WERI-Rb-1 (cell line): ENCODE data around the gene SEPTIN6.

ENCODE experiments used
- DNase-seq: peaks from one replicate; pipeline ENCODE4 v3.0.0-alpha.2; 2020
- H3K27ac ChIP-seq: fragments of 250-450 bp; sonication (Bioruptor Pico); 2 replicates; pipeline ENCODE4 v1.5.1; 2020; ENCODE audit warnings: mild to moderate bottlenecking, moderate library complexity
- H3K27me3 ChIP-seq: fragments of 250-450 bp; sonication (Bioruptor Pico); 2 replicates; pipeline ENCODE4 v1.5.1; 2021; ENCODE audit warnings: mild to moderate bottlenecking, low read depth, moderate library complexity; ENCODE audit not compliant: insufficient read depth, severe bottlenecking
- H3K36me3 ChIP-seq: fragments of 250-450 bp; sonication (Bioruptor Pico); 2 replicates; pipeline ENCODE4 v1.5.1; 2020; ENCODE audit warnings: mild to moderate bottlenecking, moderate library complexity
- H3K4me3 ChIP-seq: 2 replicates; pipeline ENCODE4 v1.5.1; 2011; ENCODE audit warnings: low read depth, mild to moderate bottlenecking, control low read depth, low read length
- H3K9me3 ChIP-seq: fragments of 250-450 bp; sonication (Bioruptor Pico); 2 replicates; pipeline ENCODE4 v1.5.1; 2021; ENCODE audit warnings: mild to moderate bottlenecking, moderate library complexity; ENCODE audit not compliant: severe bottlenecking
- CTCF ChIP-seq: IDR thresholded peaks from 2 replicates; pipeline ENCODE4 v1.5.1; 2011; ENCODE audit warnings: low read depth, mild to moderate bottlenecking, control low read depth, inconsistent platforms, low read length

SEPTIN6 gene

GRCh38 chrX:119729408-119730201, 36.6 kb upstream of the SEPTIN6 start:
- H3K4me3 ChIP-seq = no peak overlapping the region
- H3K9me3 ChIP-seq = no peaks in the 10 kb centered on the region
- H3K36me3 ChIP-seq = no peaks in the 10 kb centered on the region
- peak; percentile 61 for TF ChIP-seq CTCF
- no peak overlapping the region for H3K27ac ChIP-seq
- peak; percentile 71 for DNase-seq
- peaks cover 18% of the 10 kb centered on the region for H3K27me3 ChIP-seq

GRCh38 chrX:119728487-119728886, 35.5 kb upstream of the SEPTIN6 start:
- TF ChIP-seq CTCF = peak; percentile 71
- peak; percentile 34 for DNase-seq
- H3K36me3 ChIP-seq = no peaks in the 10 kb centered on the region
- H3K27me3 ChIP-seq = peaks cover 15% of the 10 kb centered on the region
- no peaks in the 10 kb centered on the region for H3K9me3 ChIP-seq
- H3K27ac ChIP-seq = no peak overlapping the region
- H3K4me3 ChIP-seq = no peak overlapping the region

GRCh38 chrX:119726900-119727555, 34.1 kb upstream of the SEPTIN6 start:
- no peak overlapping the region for H3K27ac ChIP-seq
- no peak overlapping the region for H3K4me3 ChIP-seq
- no peak for DNase-seq
- no peak for TF ChIP-seq CTCF
- H3K27me3 ChIP-seq = peaks cover 12% of the 10 kb centered on the region
- H3K36me3 ChIP-seq = no peaks in the 10 kb centered on the region
- no peaks in the 10 kb centered on the region for H3K9me3 ChIP-seq

- no peaks in the 10 kb centered on the region for H3K36me3 ChIP-seq
- H3K27me3 ChIP-seq = peaks cover 2% of the 10 kb centered on the region
- TF ChIP-seq CTCF = no peak
- no peaks in the 10 kb centered on the region for H3K9me3 ChIP-seq
- no peak overlapping the region for H3K27ac ChIP-seq
- H3K4me3 ChIP-seq = no peak overlapping the region
- DNase-seq = no peak
Measured at GRCh38 chrX:119721926-119722325, 29.0 kb upstream of the SEPTIN6 start.

GRCh38 chrX:119721487-119721886, 28.5 kb upstream of the SEPTIN6 start:
- no peaks in the 10 kb centered on the region for H3K36me3 ChIP-seq
- H3K27ac ChIP-seq = no peak overlapping the region
- no peak for TF ChIP-seq CTCF
- no peak for DNase-seq
- no peaks in the 10 kb centered on the region for H3K9me3 ChIP-seq
- H3K27me3 ChIP-seq = no peaks in the 10 kb centered on the region
- no peak overlapping the region for H3K4me3 ChIP-seq

- H3K27me3 ChIP-seq = peaks cover 5% of the 10 kb centered on the region
- H3K27ac ChIP-seq = no peak overlapping the region
- H3K4me3 ChIP-seq = no peak overlapping the region
- TF ChIP-seq CTCF = no peak
- no peaks in the 10 kb centered on the region for H3K36me3 ChIP-seq
- no peak for DNase-seq
- no peaks in the 10 kb centered on the region for H3K9me3 ChIP-seq
Measured at GRCh38 chrX:119709630-119710029, 16.7 kb upstream of the SEPTIN6 start.
